CD4-positive, alpha-beta T cell (primary cell): ENCODE measurements around the gene CSNK1A1. TPM values are rescaled to one million over a fixed set of nuclear protein-coding genes. Genes with fewer than 3 reads are reported as not detected.
"Not testable (repeated sequence)": the region's sequence is repeated elsewhere in the genome, so short reads cannot be mapped to it uniquely, and the experiment has no call there.

Experiments used
- ATAC-seq: fragments of 200-7000 bp; cut with Tn5 transposase; one replicate; pipeline ENCODE4 v1.10.0; 2022; ENCODE audit warnings: mild to moderate bottlenecking; ENCODE audit not compliant: poor library complexity
- CTCF ChIA-PET: fragments of 350-600 bp; sonication (Branson Sonifier 250); formaldehyde crosslinking; loops from one replicate; lab custom pipeline; 2021; ENCODE audit warnings: antibody characterized with exemption, inconsistent platforms; lab: Charles Lee
- POLR2A ChIA-PET: fragments of 350-600 bp; sonication (Branson Sonifier 250); formaldehyde crosslinking; loops from one replicate; lab custom pipeline; 2021; ENCODE audit warnings: antibody characterized with exemption, inconsistent platforms; lab: Charles Lee
- DNase-seq, 14 experiments: peaks; one replicate each; pipeline ENCODE4 v3.0.0-alpha.2; 2013 to 2020; ENCODE audit warnings: mixed read lengths in 2 of 14
- H3K27ac ChIP-seq, 2 donors: one replicate each; pipeline versions ENCODE4 v1.5.1 to v1.7.0; 2013; ENCODE audit warnings: low read length in 2 of 2, low read depth in 1 of 2, mild to moderate bottlenecking in 1 of 2
- H3K27me3 ChIP-seq, 2 experiments: 1 replicate in 1 of 2; 2 replicates in 1 of 2; pipeline versions ENCODE4 v1.6.1 to v1.7.0; 2013; ENCODE audit warnings: low read length in 2 of 2, control low read depth in 1 of 2, mild to moderate bottlenecking in 1 of 2, moderate library complexity in 1 of 2; ENCODE audit not compliant: insufficient read depth in 2 of 2, control insufficient read depth in 1 of 2
- H3K36me3 ChIP-seq: one replicate; pipeline ENCODE4 v1.6.1; 2013; ENCODE audit warnings: low read length, control low read depth; ENCODE audit not compliant: insufficient read depth
- H3K4me1 ChIP-seq: one replicate; pipeline ENCODE4 v1.6.1; 2013; ENCODE audit warnings: low read length, control low read depth; ENCODE audit not compliant: insufficient read depth
- H3K4me3 ChIP-seq: one replicate; pipeline ENCODE4 v1.5.1; 2013; ENCODE audit warnings: mild to moderate bottlenecking, low read length, moderate library complexity
- H3K9me3 ChIP-seq, 2 experiments: 1 replicate in 1 of 2; 2 replicates in 1 of 2; pipeline versions ENCODE4 v1.6.1 to v1.7.0; 2013; ENCODE audit warnings: low read length in 2 of 2, mild to moderate bottlenecking in 2 of 2, control low read depth in 1 of 2, moderate library complexity in 1 of 2; ENCODE audit not compliant: control insufficient read depth in 1 of 2, insufficient read depth in 1 of 2
- H3K27ac Mint-ChIP-seq: one replicate; pipeline ENCODE4 v1.8.0; 2020; ENCODE audit warnings: mixed read lengths
- H3K27me3 Mint-ChIP-seq: one replicate; pipeline ENCODE4 v1.8.0; 2021; ENCODE audit warnings: mixed read lengths
- H3K36me3 Mint-ChIP-seq: one replicate; pipeline ENCODE4 v1.8.0; 2021; ENCODE audit warnings: low read depth, mixed read lengths
- H3K4me1 Mint-ChIP-seq: one replicate; pipeline ENCODE4 v1.8.0; 2021; ENCODE audit warnings: low read depth, mixed read lengths
- H3K4me3 Mint-ChIP-seq: one replicate; pipeline ENCODE4 v1.8.0; 2020; ENCODE audit warnings: mild to moderate bottlenecking, mixed read lengths
- H3K9me3 Mint-ChIP-seq: one replicate; pipeline ENCODE4 v1.8.0; 2020; ENCODE audit warnings: mixed read lengths
- CTCF ChIP-seq: fragments of 200-600 bp; IDR thresholded peaks from one replicate; pipeline ENCODE4 v1.8.0; 2022; ENCODE audit warnings: antibody characterized with exemption, mild to moderate bottlenecking
- intact Hi-C, 2 experiments: fragments of 100-400 bp; cut with DNase I in 1 of 2; cut with micrococcal nuclease in 1 of 2; formaldehyde crosslinking; loops; one replicate each; pipeline versions ENCODE4 v1.15.1 to v1.9.0; 2023 to 2025; cut with DNase I, micrococcal nuclease
- total RNA-seq, 174 experiments: library from RNA in 2 of 174; stranded (reverse) in 2 of 174; gene quantifications; one replicate each; pipeline ENCODE4 v1.2.3 and lab custom pipeline; 2021 to 2026

CSNK1A1 gene
- total RNA-seq, 2 experiments from 2014 or later, result 201 to 217 TPM

GRCh38 chr5:149470942-149471341 lies 80.3 kb downstream of the CSNK1A1 start:
- ChIA-PET CTCF (no interaction called here), POLR2A (no interaction called here)
- no peaks in the 10 kb centered on the region for H3K27me3 ChIP-seq
- Mint-ChIP-seq H3K27ac (no peak overlapping the region), H3K9me3 (no peaks in the 10 kb centered on the region), H3K4me3 (no peak overlapping the region), H3K36me3 (no peaks in the 10 kb centered on the region), H3K27me3 (peaks cover 3% of the 10 kb centered on the region), H3K4me1 (no peaks in the 10 kb centered on the region)
- no peak overlapping the region for H3K4me3 ChIP-seq
- no peaks in the 10 kb centered on the region for H3K4me1 ChIP-seq
- DNase-seq (no peak), ATAC-seq (no peak)
- intact Hi-C loops, result no loop called here
- no peak overlapping the region for H3K27ac ChIP-seq
- no peaks in the 10 kb centered on the region for H3K9me3 ChIP-seq
- TF ChIP-seq CTCF, result no peak
- no peaks in the 10 kb centered on the region for H3K36me3 ChIP-seq

- H3K9me3 ChIP-seq, result no peaks in the 10 kb centered on the region
- ATAC-seq (no peak), DNase-seq (no peak)
- no peaks in the 10 kb centered on the region for H3K27me3 ChIP-seq
- peaks cover 3% of the 10 kb centered on the region for H3K27me3 Mint-ChIP-seq
- H3K36me3 Mint-ChIP-seq, result no peaks in the 10 kb centered on the region
- H3K27ac Mint-ChIP-seq, result no peak overlapping the region
- H3K4me3 Mint-ChIP-seq, result no peak overlapping the region
- H3K36me3 ChIP-seq, result no peaks in the 10 kb centered on the region
- TF ChIP-seq CTCF, result no peak
- POLR2A ChIA-PET, result no interaction called here
- H3K4me1 ChIP-seq, result no peaks in the 10 kb centered on the region
- no peak overlapping the region for H3K27ac ChIP-seq
- intact Hi-C loops, result no loop called here
- H3K4me1 Mint-ChIP-seq, result no peaks in the 10 kb centered on the region
- CTCF ChIA-PET, result no interaction called here
- no peak overlapping the region for H3K4me3 ChIP-seq
- no peaks in the 10 kb centered on the region for H3K9me3 Mint-ChIP-seq
Measured at GRCh38 chr5:149466457-149466972, 84.7 kb downstream of the CSNK1A1 start.

GRCh38 chr5:149464796-149465489 lies 86.3 kb downstream of the CSNK1A1 start:
- H3K27ac ChIP-seq, result no peak overlapping the region
- H3K36me3 ChIP-seq, result no peaks in the 10 kb centered on the region
- H3K27me3 ChIP-seq, result no peaks in the 10 kb centered on the region
- no peak overlapping the region for H3K27ac Mint-ChIP-seq
- TF ChIP-seq CTCF, result no peak
- H3K4me1 ChIP-seq, result no peaks in the 10 kb centered on the region
- ChIA-PET POLR2A (no interaction called here), CTCF (no interaction called here)
- H3K4me3 ChIP-seq, result no peak overlapping the region
- no peak overlapping the region for H3K4me3 Mint-ChIP-seq
- DNase-seq (no peak), ATAC-seq (no peak)
- H3K36me3 Mint-ChIP-seq, result no peaks in the 10 kb centered on the region
- H3K9me3 Mint-ChIP-seq, result no peaks in the 10 kb centered on the region
- intact Hi-C loops, result no loop called here
- H3K4me1 Mint-ChIP-seq, result no peaks in the 10 kb centered on the region
- H3K9me3 ChIP-seq, result no peaks in the 10 kb centered on the region
- peaks cover 3% of the 10 kb centered on the region for H3K27me3 Mint-ChIP-seq

GRCh38 chr5:149461907-149462306 lies 89.3 kb downstream of the CSNK1A1 start:
- H3K27ac ChIP-seq, H3K4me3 ChIP-seq, DNase-seq, ATAC-seq, H3K9me3 Mint-ChIP-seq, H3K4me1 Mint-ChIP-seq, H3K27me3 Mint-ChIP-seq, H3K36me3 Mint-ChIP-seq, H3K9me3 ChIP-seq, H3K27me3 ChIP-seq, H3K36me3 ChIP-seq, H3K4me1 ChIP-seq, H3K27ac Mint-ChIP-seq, intact Hi-C loops, CTCF ChIA-PET, H3K4me3 Mint-ChIP-seq, POLR2A ChIA-PET: not testable (repeated sequence)
